Measurements from ENCODE around the gene ARHGEF10L. TPM values are rescaled to one million over a fixed set of nuclear protein-coding genes. Genes with fewer than 3 reads are reported as not detected.

The ARHGEF10L gene
- total RNA-seq, 2 donors from 2014 or later = 226 to 301 TPM

DNA sequence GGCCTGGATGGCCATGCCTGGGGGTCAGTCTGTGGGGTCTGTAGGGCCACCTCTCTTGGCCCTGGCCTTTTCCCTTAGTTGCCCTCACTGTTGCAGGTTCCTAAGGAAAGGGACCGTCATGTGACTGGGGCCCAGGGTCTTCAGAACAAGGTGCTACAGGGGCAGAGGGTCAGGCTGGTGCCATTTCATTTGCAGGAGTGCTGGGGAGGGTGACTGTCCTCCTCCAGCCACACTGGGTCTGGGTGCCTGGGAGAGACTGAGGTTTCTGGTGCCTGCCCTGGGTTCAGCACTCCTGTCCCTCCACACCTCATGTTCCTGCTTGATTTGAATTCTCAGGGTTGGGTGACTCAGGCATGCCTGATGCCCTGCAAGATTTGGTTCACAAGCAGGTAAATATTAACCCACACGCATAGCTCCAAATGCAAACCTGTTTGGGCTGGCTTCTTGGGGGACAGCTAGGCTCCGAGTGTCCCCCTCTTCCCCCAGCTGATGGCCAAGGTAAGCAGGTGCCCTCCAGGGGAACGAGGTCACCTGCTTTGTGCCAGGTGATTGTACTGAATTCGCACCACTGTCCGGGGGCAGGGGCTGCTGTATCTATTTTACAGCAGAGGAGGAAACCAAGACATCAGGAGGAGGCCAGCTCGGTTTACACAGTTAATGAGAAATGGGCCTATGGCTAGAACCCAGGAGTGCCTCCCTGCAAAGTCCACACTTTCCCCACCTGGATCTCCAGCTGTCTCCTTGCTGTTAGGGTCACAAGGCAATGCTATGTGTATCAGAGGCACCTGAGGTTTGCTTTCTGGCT lies 20.3 kb downstream of the ARHGEF10L start:
- no peak for ATAC-seq (ENCODE audit: insufficient number of reproducible peaks, low FRiP score, low read depth)
- TF ChIP-seq, protein P1, sequence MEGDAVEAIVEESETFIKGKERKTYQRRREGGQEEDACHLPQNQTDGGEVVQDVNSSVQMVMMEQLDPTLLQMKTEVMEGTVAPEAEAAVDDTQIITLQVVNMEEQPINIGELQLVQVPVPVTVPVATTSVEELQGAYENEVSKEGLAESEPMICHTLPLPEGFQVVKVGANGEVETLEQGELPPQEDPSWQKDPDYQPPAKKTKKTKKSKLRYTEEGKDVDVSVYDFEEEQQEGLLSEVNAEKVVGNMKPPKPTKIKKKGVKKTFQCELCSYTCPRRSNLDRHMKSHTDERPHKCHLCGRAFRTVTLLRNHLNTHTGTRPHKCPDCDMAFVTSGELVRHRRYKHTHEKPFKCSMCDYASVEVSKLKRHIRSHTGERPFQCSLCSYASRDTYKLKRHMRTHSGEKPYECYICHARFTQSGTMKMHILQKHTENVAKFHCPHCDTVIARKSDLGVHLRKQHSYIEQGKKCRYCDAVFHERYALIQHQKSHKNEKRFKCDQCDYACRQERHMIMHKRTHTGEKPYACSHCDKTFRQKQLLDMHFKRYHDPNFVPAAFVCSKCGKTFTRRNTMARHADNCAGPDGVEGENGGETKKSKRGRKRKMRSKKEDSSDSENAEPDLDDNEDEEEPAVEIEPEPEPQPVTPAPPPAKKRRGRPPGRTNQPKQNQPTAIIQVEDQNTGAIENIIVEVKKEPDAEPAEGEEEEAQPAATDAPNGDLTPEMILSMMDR (IDR thresholded peaks at IDR 0.05) = no peak

DNA sequence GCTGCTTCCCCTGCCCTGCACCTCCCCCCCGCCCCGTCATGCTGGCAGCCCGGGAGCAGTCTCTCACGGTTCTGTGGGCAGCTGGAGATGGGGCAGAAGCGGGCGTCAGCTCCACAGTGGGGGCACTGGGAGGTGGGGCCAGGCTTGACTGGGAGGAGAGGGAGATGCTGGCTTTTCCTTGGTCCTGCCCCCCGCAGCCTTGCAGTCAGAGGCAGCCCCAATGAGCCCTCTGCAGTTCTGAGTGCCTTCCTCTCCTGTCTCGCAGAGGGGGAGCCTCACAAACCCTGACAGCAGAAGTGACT lies 21.7 kb downstream of the ARHGEF10L start:
- Histone ChIP-seq H3K36me3 (no peaks in the 10 kb centered on the region), H3K9me3 (no peaks in the 10 kb centered on the region), H3K27me3 (replicated peaks; ENCODE audit: insufficient read depth) (no peaks in the 10 kb centered on the region), H3K27ac (peak overlapping the region; percentile 99), H3K4me1 (ENCODE audit: control insufficient read depth in 1 of 2, low read depth in 2 of 2) (peaks cover 73 to 99% of the 10 kb centered on the region in 2 donors), H3K4me3 (peak overlapping the region; percentile 30)
- TF ChIP-seq, protein P1 (IDR thresholded peaks at IDR 0.05) = no peak
- peak; percentile 4 for ATAC-seq (ENCODE audit: insufficient number of reproducible peaks, low FRiP score, low read depth)
- peak; percentile 51 for DNase-seq (ENCODE audit: low spot score)

More for the DNA sequence above, 20.3 kb downstream of the ARHGEF10L start:
- Histone ChIP-seq H3K27me3 (replicated peaks; ENCODE audit: insufficient read depth) (no peaks in the 10 kb centered on the region), H3K9me3 (no peaks in the 10 kb centered on the region), H3K4me3 (no peak overlapping the region), H3K36me3 (no peaks in the 10 kb centered on the region), H3K27ac (peak overlapping the region; percentile 99), H3K4me1 (ENCODE audit: control insufficient read depth in 1 of 2, low read depth in 2 of 2) (peaks cover 62 to 97% of the 10 kb centered on the region in 2 donors)
- no peak for DNase-seq (ENCODE audit: low spot score)

DNA sequence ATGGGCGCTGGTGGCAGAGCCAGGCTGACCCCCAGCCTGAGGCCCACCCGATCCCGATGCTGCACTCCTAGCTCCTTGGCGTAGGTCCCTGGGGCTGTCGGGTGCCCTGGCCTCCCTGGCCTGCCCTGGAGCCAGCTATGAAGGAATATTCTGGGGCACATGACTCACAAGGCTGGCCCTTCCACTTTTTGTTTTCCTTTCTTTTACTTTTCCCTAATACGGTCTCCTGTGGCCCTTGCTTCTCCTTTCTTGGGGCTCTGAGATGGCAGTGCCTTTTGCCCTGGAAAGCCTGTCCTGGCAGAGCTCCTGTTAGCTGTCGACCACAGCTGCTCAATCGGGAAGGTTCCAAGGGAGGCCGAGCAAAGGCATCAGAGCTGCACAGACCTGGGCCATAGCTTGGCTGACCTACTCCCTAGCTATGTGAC lies 22.1 kb downstream of the ARHGEF10L start:
- TF ChIP-seq, protein P1 (IDR thresholded peaks at IDR 0.05) = no peak
- H3K4me1 ChIP-seq (ENCODE audit: control insufficient read depth in 1 of 2, low read depth in 2 of 2) = peaks cover 75 to 99% of the 10 kb centered on the region in 2 donors
- peak; percentile 50 for ATAC-seq (ENCODE audit: insufficient number of reproducible peaks, low FRiP score, low read depth)
- DNase-seq (ENCODE audit: low spot score) = peak; percentile 67
- H3K27ac ChIP-seq = peak overlapping the region; percentile 99
- no peaks in the 10 kb centered on the region for H3K27me3 ChIP-seq (replicated peaks; ENCODE audit: insufficient read depth)
- peak overlapping the region; percentile 30 for H3K4me3 ChIP-seq
- H3K36me3 ChIP-seq = no peaks in the 10 kb centered on the region
- no peaks in the 10 kb centered on the region for H3K9me3 ChIP-seq

DNA sequence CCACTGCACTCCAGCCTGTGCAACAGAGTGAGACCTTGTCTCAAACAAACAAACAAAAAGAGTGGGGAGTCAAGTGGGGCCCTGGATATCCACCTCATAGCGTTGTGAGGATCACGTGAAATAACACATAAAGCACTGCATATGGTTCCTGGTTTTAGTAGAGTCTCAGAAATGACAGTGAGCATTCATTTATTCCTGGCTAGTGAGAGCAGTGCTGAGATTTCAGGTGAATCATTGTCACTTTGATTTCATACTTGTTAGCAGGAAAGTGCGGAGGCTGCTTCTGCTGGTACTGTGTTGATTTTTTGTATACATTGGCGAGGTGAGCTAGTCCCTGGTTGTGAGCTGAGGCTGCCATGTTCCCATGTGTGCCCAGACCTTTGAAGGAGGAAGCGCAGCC lies 22.9 kb downstream of the ARHGEF10L start:
- Histone ChIP-seq H3K4me3 (no peak overlapping the region), H3K27me3 (replicated peaks; ENCODE audit: insufficient read depth) (no peaks in the 10 kb centered on the region), H3K27ac (peak overlapping the region; percentile 99), H3K36me3 (no peaks in the 10 kb centered on the region), H3K9me3 (no peaks in the 10 kb centered on the region), H3K4me1 (ENCODE audit: control insufficient read depth in 1 of 2, low read depth in 2 of 2) (peaks cover 81 to 99% of the 10 kb centered on the region in 2 donors)
- ATAC-seq (ENCODE audit: insufficient number of reproducible peaks, low FRiP score, low read depth) (no peak), DNase-seq (ENCODE audit: low spot score) (no peak)
- TF ChIP-seq, protein P1 (IDR thresholded peaks at IDR 0.05) = no peak

DNA sequence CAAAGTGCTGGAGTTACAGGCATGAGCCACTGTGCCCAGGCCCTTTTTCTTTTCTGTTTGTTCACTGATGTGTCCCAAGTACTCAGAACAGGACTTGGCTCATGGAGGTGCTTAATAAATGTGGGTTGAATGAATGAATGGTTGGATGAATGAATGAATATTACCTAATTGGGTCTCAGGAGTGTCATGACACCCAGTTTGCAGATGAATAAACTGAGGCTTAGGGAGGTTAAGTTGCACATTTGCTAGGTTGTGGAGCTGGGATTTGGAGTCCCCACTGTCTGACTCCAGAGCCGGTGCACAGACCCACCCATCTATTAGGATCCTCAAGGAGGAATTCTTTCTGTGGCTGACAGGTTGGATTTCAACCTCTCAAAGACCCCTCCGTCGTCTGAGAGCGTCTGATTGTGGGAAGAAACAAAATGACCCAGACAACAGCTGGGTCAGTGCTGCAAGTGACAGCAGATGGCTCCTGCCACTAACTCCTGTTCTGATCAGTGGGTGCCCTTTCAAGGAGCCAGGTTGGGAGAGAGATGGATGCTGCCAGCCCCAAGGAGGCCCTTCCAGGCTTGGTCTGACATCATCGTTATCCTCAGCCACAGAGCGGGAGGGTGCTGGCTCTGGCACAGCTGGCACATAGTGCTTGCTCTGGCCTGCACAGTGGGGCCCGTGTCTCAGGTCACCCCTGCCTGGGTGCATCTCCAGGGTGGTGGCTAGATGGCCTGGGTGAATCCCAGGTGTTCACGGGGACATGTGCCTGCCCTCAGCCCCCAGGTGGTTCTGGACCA lies 24.2 kb downstream of the ARHGEF10L start:
- Histone ChIP-seq H3K4me1 (ENCODE audit: control insufficient read depth in 1 of 2, low read depth in 2 of 2) (peaks cover 90 to 100% of the 10 kb centered on the region in 2 donors), H3K36me3 (no peaks in the 10 kb centered on the region), H3K4me3 (no peak overlapping the region), H3K27me3 (replicated peaks; ENCODE audit: insufficient read depth) (no peaks in the 10 kb centered on the region), H3K27ac (peak overlapping the region; percentile 99), H3K9me3 (no peaks in the 10 kb centered on the region)
- ATAC-seq (ENCODE audit: insufficient number of reproducible peaks, low FRiP score, low read depth) (no peak), DNase-seq (ENCODE audit: low spot score) (peak; percentile 39)
- TF ChIP-seq, protein P1 (IDR thresholded peaks at IDR 0.05) = no peak

Data from thoracic aorta (tissue), 2 donors.